HepG2 (cell line): ENCODE results near the gene WDR35.

ENCODE experiments used
- CEBPB ChIP-seq: IDR thresholded peaks from 2 replicates; pipeline ENCODE4 v1.6.1; 2011; ENCODE audit warnings: low read depth, low read length, improper control_type of control experiment, borderline replicate concordance
- CTCF ChIP-seq: sonication (generic); formaldehyde crosslinking; IDR thresholded peaks from 2 replicates; pipeline ENCODE4 v1.5.0; 2020; ENCODE audit warnings: mild to moderate bottlenecking, missing genetic modification reagents, moderate library complexity
- LRRFIP1 ChIP-seq: sonication (generic); formaldehyde crosslinking; conservative IDR thresholded peaks from 2 replicates; pipeline ENCODE4 v1.4.0; 2020; ENCODE audit warnings: missing genetic modification reagents
- PRDM15 ChIP-seq: sonication (generic); formaldehyde crosslinking; IDR thresholded peaks from 2 replicates; pipeline ENCODE4 v1.4.0; 2020; ENCODE audit warnings: missing genetic modification reagents
- USF2 ChIP-seq, 2 experiments: sonication (generic) in 1 of 2; formaldehyde crosslinking in 1 of 2; IDR thresholded peaks; 2 replicates each; pipeline versions ENCODE4 v1.5.1 to v1.6.1; 2011 to 2020; ENCODE audit warnings: borderline replicate concordance in 1 of 2, low read depth in 1 of 2, low read length in 1 of 2, mild to moderate bottlenecking in 1 of 2, missing genetic modification reagents in 1 of 2, moderate library complexity in 1 of 2
- ZUFSP ChIP-seq: sonication (generic); formaldehyde crosslinking; IDR thresholded peaks from 2 replicates; pipeline ENCODE4 v1.9.0; 2021; ENCODE audit warnings: missing genetic modification reagents, mild to moderate bottlenecking, borderline replicate concordance

- TF ChIP-seq ZUFSP (CRISPR knock-in tag) (no peak), PRDM15 (CRISPR knock-in tag) (no peak), LRRFIP1 (CRISPR knock-in tag) (no peak), USF2 (IDR thresholded peaks at IDR 0.05; ENCODE audit: low read depth, low read length) (no peak), USF2 (CRISPR knock-in tag; IDR thresholded peaks at IDR 0.05; ENCODE audit: borderline replicate concordance) (no peak), CTCF (no peak), CEBPB (no peak)
Observed at GRCh38 chr2:19887510-19887909, 102.4 kb downstream of the WDR35 start.
